HG03064 (cell line): Measurements from ENCODE around the gene SLN.

Experiments
- ATAC-seq: cut with Tn5 transposase; IDR thresholded peaks from one replicate; pipeline ENCODE4 v1.9.1; 2021; ENCODE audit warnings: low read depth; ENCODE audit not compliant: unreplicated experiment

SLN gene

DNA sequence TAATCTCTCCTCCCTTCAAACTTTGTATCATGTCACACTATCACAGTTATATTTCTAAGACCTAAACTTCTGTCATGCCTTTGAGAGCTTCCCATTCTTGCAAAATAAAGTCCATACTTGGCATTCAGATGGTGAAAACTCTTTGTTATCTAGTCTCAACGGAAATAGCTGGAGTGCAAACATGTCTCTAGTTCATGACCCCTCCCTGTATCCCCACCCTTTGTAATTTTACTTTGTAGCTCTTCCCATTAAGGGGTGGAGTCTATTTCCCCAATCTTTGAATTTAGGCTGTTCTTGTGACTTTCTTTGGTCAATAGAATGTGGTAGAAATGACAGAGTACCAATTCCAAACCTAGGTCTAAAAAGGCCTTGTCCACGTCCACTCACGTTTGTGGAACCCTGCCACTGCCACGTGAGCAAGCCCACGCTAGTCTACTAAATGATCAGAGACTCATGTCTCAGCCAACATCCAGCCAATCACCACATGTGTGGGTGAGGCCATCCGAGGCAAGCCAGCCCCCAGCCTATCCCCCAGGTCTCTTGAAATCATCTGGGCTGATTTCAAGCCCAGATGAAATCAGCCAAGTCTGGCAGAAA lies 23.4 kb downstream of the SLN start:
- ATAC-seq = no peak

DNA sequence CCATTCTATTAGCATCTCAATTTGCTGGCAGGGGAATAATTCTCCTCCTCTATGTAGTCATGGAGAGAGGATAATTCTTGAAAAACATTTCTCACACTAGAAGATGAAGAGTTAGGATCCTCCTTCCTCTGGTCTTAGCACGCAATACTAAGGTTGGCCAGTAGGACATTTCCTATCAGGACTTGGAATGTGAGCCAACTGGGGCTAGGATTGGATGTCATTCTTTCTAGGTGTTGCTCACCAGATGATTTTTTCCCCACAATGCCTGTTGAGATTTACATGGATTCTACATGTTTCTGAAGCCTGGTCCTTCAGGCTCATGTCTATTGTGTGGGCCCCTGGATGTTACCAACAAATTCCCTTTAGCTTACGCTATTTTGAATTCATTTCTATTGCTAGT lies 28.0 kb downstream of the SLN start:
- ATAC-seq = no peak

DNA sequence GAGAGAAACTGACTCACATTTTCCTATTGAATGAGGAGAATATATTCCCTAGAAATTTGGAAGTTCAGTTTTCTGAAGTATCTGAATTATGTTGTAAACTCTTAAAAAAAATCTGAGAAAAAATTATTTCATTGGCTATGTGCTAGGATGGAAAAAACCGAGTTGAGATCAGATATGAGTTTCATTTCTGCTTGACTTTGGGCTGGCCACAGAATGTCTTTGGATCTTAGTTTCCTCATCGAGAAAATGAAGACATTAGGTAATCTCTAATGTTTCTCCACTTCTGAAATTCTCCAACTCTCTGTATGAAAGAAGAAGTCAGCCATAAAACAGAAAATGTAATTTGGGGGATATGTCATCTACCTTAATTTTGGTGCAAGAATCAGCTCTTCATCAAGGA lies 28.8 kb downstream of the SLN start:
- no peak for ATAC-seq

DNA sequence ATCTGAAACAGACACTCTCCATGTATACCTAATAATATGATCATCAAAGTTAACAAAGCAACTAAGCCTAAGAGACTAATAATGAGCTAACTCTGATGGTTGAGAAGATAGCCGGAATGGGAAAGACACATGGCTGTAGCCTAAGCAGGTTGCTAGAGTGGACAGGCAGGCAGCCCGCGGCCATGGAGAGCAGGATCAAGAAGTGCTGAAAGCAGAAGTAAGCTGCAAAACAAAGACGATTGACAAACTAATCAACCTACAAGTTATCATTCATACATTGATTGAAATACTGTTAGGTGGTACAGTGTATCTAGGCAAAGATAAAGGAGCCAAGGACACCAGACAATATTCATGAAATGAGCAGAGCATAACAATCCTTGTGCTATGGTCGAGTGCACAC lies 29.3 kb downstream of the SLN start:
- ATAC-seq = no peak

DNA sequence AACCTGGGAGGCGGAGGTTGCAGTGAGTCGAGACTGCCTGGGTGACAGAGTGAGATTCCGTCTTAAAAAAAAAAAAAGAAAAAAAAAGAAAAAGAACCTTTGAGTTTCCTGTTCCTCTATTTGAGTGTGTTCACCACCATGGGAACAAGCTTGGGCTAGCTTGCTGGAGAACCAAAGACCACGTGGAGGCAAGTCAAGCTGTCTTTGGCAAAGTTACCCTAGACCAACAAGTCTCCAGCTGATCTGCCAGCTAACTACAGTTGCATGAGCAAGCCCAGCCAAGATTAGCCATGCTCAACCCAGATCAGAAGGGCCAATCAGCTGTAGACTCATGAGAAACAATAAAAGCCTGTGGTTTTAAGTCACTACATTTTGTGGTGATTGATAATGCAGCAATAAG lies 29.7 kb downstream of the SLN start:
- ATAC-seq = no peak

DNA sequence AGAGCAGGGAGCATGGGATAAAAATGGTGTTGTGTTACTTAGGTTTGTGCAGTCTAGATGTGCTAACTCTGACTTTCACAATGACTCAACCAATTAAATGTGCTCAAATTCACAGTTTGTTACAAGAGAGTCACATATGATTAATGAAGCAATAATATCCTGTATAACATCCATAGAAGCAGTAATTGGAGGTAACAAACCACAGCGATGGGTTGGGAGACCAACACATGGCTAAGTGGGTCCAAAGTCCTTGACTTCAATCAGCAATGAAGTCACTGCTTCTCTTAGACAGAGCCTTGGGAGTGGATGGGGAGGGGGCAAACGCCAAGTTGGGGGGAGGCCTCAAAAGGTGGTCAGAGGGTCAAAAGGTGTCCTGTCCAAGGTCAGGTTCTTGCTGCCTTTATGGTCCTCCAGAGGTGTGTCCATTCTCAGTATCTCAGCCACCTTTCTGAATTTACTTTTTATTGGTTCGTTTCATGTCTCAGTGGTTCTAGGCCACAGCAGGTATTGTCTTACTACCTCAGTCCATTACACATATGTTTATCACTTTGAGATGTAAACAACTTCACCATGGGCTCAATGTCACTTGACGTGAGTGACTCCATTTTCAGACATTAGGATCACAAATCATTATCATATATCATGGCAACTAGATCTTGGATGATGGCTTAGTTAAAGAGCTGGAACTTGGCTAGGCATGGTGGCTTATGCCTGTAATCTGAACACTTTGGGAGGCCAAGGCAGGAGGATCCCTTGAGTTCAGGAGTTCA lies 32.4 kb downstream of the SLN start:
- ATAC-seq = no peak

DNA sequence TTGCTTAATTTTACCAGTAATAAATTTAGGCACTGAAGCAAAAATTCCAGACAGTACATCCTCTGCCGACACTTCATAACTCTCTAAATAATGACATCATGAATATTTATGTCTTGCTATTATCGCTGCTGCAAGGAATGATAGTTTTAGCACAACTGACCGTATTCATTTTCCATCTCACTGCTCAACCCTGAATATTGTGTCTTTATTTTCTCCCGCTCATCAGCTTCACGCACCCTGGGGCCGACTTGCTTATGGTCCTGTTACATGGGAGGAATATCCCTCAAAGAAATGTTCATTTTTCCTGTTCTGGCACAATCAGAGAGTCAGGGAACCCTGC lies 33.3 kb downstream of the SLN start:
- no peak for ATAC-seq

DNA sequence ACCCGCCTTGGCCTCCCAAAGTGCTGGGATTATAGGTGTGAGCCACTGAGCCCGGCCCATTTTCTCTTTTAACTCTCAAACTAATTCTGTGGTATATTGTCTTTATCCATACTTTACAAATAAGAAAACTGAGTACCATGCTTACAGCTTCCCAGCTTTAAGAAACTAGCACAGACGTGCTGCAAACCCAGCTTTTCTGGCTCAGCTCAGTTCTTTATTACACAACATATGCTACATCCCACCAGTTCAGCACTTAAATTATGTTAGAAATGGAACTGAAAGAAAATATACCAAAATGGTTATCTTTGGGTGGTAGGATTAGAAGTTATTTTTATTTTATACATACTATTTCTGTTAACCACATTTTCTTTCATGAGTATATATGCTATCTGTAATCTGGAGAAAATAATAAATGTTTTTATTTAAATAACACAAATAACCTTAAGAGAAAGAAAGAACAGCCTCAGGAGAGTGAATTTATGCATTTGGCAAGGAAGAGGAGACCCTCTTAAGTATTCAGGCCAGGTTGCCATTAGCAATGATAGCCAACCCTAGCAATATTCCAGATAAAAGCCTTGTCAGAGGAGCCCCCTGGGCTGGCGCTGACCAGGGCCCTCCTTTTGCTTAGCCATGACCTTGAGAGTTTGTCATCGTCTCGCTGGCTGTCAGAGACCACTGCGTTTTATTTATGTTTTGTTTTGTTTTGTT lies 33.8 kb downstream of the SLN start:
- ATAC-seq = no peak

DNA sequence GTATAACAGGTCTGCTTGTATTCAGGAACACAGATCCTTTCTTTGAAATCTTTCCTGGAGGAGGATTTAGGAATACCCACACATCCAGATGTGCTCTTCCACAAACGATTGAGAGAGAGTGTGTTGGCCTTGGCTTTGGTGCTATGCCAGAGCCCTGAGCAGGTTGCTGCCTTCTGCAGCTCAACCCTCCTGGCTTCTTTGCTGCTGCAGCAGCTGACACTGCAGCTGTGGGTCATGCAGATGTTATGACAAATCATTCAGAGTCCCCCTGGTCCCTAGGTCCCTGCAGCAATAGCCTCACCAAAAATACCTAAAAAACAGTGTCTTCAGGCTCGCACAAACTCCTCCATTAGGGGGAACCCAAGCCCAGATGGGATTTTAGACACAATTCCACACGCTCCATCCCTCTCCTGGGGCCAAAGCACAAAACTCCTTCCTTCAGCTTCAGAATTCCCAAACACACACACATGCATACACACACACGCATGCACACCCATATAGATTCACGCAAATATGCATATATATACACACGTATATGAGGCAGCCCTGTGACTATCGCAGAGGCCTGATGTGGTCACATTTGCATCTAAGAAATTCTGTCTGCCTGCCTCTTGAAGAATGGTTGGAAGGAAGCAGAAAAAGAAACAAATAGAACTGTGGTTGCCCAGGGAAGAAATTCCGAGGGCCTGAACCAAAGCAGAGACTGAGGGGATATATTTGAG lies 35.4 kb downstream of the SLN start:
- ATAC-seq = no peak

DNA sequence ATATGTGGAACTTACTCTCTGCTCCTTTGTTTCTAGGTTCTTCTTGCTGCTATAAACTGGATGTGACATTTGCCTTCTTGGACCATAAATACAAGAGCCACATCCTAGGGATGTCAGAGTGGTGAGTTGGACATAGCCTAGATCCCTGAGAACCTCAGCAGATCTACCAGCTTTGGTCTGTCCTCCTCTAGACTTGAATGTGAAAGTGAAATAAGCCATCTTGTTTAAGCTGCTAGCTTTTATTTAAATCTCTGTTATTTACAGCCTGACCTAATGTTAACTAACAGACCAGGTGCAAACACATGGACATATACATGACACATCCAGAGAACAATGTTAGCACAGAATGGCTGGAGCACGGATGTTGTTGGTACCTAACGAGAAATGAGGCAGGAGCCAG lies 36.0 kb downstream of the SLN start:
- ATAC-seq = no peak

DNA sequence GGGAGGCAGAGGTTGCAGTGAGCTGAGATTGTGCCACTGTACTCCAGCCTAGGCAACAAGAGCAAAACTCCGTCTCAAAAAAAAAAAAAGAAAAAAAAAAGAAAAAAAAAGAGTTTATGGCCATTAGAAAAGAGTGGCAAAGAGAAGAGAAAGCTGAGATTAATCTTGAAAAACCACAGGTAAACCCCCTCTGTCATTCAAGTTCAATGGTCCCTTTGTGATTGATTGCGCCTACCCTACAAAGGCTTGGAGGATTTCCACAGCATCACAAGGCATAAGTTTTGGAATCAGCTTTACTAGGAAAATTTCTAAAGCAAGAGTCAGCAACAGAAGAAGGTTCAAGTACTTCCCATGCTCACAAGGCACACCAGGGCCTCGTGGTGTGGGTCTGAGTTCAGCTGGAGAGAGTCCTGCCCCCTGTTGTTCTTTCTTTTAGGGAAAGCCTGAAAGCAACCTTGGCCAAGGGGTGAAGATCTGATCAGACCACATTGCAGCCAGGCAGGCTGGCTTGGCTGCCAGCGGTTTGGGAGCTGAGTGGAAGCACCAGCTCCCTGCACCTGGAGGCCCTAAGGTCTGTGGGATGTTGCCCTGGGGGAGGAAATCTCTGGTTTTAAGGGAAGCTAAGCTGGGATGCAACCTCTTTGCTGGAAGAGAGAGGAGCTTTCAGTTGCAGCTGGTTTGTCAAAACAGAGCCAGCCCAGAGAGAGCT lies 41.8 kb downstream of the SLN start:
- no peak for ATAC-seq

DNA sequence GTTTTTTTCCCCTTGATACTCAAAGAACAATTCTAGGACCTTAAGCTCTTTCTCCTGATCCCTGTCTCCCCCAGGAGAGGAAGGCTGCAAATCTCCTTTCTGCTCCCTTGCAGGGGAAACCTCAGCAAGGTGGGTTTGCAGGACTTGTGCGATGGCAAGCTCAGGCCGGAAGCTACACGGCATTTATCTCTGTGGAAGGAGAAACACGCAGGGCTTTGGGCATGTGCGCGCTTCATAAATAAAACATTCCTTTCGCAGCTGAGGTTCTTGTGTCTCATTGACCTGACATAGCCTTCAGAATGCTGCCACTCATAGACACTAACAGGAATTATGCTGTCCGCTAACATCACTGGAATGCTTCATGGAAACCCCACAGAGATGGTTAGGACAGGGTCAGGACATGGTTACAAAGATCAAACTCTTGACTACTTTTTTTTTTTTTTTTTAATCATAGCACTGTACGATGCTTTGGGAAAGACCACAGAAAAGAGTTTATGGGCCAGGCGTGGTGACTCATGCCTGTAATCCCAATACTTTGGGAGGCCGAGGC lies 42.6 kb downstream of the SLN start:
- ATAC-seq = no peak

DNA sequence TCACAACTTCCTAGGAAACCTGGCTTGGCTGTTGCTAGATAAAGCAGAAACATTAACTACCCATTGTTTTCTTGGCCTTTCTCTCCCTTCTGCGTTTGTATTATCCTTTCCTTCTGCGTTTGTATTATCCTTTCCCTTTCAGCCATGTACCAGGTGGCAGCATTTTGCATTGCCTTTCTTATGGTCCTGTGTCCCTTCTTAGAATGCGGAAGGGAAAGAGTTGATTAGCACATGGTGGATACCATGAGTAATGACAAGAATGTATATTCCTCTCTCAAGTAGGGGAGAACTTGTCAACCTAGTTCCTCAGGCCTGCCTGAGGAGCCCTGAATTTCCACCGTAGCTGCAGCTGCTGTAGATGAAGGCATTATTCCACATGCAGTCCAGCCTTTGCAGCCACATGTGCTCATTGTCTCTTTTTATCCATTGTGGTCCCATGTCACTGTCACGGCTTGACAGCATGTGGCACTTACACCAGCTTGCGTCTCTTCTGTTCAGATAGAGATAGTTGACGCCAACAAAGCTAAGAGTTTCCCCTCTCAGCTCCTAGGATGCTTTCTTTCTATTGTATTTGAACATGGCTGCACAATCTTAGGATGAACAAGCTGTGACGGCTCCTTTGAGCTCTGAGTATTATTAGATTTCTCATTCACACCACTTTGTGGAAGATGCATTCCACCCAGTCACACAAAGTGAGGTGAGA lies 44.8 kb downstream of the SLN start:
- no peak for ATAC-seq

DNA sequence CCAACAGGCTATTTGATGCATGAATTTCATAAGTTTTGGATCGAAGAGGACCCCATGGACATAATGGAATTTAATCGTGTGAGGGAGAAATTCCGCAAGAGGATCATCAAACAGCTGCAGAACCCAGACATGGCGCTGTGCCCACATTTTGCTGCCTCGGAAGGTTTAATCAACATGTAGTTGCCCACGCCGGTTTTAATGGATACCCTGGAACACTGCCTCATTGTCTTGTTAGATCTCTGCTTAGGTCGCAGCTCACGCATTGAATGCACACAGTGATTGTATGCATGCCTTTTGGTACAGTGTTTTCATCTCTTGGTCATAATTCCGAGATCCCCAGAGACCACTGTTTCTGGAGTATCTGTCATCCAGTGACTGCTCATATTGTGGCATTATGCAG lies 46.8 kb downstream of the SLN start:
- no peak for ATAC-seq

DNA sequence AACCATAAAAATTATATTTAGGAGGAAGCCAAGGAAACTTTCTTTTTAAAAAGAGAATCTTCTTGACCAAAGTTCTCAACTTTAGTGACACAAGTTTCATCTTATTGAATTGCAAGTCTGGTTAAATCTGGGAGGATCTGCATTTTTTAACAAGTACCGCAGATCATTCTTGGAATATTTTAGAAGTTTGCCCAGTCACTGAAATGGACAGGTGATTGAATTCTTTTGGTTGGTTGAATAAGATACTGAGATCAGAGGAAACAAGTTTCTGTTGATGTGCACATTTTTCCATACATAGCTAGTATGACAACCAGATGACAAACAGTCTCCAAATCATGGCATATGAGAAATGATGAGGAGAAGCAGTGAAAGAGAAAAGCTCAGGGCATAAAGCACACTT lies 50.2 kb downstream of the SLN start:
- ATAC-seq = no peak

DNA sequence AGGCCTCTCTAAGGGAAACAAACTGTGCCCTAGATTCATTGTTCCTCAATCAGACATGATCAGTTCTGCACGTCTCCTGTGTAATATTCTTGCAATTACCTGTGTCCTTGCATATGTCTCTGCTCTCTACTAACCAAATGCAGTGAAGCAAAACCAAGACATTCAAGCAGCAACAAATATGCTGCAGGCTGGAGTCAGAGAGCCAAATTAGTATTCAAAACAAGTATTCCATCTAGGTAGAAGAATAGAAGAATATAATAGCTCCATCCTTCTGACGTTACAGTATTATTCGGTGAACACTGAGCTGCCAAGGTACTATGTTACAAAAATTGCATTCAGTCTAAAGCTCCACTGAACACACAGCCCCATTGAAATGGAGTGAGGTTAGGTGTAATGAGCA lies 51.8 kb downstream of the SLN start:
- ATAC-seq = no peak

DNA sequence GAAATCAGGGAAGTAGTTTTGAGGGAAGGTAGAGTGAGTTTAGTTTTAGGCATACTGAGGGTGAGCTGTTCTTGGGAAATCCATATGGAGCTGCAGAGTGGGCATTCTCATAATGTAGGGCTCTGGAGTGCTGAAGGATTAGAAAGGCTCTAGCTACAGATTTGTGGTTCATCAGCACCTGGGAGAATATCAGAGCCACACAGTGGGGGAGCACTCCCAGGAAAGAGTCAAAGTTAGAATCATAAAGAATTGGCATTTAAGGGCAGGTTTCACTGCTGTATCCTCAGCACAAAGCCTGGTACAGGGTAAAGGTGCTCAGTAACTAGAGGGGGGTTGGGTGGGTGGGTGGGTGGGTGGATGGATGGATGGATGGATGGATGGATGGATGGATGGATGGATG lies 52.5 kb downstream of the SLN start:
- no peak for ATAC-seq
